NCI-H1436 treated with DMSO at 0.1 percent for 48 hours (cell line): ENCODE data around the gene MYL6.

Source experiments
- DNase-seq: peaks from one replicate; lab custom pipeline; 2025; lab: John Stamatoyannopoulos, UW

The MYL6 gene

DNA sequence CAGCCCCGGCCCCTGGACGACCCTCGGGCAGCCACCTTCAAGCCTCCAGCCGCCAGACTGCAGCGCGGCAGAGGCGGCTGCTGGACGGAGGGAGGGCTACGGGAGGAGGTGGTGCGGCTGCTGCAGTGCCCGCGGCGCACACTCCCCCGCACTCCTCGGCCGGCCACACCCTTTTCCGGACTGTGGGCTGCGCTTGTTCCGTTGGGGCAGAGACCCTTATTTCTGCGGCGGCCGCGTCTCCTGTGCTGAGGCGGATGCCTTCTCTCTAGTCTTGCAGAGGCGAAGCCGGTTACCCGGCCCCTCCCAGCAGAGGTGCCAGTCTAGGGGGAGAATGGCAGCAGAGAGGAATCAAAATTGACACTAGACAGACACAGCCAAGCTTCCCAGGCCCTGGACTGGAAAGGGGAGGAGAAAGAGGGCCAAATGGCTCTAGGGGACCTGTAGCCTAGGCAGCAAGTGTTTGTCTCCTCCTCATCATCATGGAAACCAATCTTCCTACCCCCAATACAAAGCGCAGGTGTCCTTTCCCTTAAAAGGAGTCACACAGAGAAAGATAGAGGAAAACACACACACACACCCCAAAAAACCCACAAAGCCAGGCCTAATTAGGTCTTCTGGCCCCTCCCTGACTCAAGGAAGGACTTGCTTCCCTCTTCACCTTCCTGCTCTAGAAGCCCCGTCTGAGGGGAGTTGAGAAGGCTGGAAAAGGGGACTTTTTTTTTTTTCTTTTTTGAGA lies 28.8 kb upstream of the MYL6 start:
- DNase-seq = no peak

DNA sequence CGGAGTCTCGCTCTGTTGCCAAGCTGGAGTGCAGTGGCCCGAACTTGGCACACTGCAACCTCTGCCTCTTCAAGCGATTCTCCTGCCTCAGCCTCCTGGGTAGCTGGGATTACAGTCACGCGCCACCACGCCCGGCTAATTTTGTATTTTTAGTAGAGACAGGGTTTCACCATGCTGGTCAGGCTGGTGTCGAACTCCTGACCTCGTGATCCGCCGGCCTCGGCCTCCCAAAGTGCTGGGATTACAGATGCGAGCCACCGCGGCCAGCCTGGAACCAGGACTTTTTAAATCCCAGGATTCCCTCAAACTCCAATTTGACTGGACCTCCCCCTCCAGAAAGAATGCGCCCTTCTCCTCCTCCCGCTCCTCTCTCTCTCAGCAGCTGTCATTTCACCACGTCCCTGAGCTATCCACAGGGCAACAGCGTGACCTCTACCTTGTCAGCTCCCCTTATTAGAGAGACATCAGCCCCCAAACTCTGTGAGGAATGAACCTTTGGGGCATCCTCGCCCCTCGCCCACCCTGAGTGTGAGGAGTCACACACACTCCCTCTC lies 28.1 kb upstream of the MYL6 start:
- no peak for DNase-seq

DNA sequence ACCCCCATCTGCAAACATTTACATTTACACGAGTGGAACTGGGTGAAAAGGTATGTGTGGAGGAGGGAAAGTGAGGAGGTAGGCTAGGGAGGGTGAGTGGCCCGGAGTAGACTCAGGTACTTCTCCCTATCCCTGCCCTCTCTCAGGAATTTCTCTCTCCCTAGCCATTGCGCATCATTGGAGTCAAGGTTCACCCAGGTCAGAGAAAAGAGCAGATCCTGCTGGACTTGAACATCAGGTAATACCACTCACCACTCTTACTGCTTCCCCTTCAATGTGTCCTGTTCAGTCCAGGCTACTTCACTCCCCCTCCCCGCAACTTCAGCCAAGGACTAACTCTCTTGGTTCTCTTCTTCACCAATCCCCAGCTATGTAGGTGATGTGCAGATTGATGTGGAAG lies 27.3 kb upstream of the MYL6 start:
- DNase-seq = no peak

DNA sequence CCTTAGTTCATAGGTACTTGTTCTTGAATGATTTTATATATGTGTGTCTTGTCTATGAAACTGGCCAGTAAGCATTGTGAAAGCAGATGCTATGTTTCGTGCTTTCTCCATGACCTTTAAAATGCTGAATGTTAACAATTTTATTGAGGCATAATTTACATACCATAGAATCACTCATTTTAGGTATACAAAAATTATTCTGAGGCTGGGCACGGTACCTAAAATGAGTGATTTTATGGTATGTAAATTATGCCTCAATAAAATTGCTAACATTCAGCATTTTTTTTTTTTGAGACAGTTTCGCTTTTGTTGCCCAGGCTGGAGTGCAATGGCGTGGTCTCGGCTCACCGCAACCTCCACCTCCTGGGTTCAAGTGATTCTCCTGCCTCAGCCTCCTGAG lies 23.3 kb upstream of the MYL6 start:
- no peak for DNase-seq

DNA sequence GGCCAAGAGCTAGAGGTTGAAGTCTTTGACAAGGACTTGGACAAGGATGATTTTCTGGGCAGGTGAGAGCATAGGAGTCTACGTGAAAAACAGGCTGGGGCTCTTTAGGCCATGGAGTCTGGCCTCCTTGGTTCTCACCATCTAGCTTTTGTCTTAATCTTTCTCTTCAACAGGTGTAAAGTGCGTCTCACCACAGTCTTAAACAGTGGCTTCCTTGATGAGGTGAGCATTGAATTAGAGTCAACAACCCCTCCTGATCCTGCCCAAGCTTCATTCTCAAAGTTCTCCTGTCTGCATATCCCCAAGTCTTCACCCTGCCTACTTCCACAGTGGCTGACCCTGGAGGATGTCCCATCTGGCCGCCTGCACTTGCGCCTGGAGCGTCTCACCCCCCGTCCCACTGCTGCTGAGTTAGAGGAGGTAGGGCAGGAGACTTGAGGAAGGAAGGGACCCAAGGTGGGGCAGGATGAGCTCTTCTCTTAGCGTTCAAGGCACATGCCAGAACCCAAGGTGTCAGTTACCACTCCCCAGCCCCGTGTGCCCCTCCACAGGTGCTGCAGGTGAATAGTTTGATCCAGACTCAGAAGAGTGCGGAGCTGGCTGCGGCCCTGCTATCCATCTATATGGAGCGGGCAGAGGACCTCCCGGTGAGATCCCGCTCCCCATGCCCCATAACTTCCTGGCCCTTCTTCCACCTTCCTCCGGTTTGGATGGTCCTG lies 20.1 kb upstream of the MYL6 start:
- no peak for DNase-seq

DNA sequence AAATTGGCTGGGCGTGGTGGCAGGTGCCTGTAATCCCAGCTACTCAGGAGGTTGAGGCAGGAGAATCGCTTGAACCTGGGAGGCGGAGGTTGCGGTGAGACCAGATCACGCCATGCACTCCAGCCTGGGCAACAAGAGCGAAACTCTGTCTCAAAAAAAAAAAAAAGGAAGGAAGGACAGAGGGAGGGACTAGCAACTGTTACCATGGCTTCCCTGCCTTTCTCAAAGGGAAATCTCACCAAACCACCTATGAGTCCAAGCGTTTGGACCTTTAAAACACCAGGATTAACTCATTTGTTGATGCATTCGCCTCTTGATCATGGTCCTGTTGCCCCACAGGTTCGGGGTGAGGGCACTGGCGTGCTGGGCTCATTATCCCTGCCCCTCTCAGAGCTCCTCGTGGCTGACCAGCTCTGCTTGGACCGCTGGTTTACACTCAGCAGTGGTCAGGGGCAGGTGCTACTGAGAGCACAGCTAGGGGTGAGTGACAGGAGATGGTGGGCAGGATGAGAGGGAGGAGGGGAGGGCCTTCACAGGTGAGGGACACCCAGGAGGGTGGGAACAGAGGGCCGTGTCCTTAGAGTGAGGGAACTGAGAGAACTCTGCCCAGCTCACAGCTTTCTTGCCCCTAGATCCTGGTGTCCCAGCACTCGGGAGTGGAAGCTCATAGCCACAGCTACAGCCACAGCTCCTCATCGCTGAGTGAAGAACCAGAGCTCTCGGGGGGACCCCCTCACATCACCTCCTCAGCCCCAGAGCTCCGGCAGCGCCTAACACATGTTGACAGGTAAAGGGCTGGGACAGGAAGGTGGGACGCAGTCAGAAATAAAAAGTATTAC lies 16.0 kb upstream of the MYL6 start:
- DNase-seq = no peak

DNA sequence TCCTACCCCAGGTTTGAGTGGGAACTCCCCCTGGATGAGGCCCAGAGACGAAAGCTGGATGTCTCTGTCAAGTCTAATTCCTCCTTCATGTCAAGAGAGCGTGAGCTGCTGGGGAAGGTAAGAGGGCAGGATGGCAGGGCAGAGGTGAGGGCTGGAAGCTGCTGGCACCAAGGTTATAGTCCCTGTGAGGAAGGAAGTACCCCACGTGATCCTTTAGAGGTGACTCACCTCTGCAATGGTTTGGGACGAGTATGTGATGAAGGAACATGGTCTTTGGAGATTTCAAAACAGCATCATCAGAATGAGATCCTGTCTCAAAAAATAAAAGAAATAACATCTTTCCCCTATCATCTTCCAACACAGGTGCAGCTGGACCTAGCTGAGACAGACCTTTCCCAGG lies 14.9 kb upstream of the MYL6 start:
- DNase-seq = no peak

DNA sequence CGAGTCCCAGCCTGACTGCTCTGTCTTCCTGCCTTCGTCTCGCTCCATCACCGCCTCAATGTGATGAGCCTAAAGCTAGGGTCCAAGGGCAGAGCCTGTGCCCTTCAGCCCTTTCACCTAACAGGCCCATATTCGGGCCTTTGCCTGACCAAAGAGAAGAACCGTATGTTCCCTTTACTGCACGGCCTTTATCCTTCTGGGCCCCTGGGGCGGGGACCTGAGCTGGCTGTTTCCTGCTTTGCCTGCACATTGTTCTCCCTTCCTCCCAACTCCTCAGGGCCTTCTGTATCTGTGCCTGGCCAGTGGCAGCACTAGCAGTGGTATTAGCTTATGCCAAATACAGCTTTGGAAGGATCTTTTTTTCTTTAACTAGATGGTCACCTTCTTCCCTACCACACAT lies 14.3 kb upstream of the MYL6 start:
- no peak for DNase-seq

DNA sequence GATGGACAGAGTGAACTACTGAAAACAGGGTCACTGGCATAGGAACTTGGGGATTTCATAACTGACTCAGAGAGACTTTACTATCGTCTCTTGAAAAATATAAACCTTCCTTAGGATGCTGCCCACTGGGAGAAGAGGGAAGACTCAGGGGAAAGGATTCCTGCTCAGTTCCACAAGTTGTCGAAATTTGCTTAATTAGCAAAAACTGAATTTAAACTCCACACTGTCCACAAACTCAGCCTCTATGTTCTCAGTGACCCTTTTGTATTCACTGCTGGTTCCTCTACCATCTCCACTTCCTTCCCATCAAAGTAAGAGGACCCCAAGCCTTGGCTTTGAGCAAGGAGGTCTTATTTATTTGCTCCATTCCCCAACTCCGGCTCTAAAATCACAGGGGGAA lies 12.9 kb upstream of the MYL6 start:
- DNase-seq = no peak

DNA sequence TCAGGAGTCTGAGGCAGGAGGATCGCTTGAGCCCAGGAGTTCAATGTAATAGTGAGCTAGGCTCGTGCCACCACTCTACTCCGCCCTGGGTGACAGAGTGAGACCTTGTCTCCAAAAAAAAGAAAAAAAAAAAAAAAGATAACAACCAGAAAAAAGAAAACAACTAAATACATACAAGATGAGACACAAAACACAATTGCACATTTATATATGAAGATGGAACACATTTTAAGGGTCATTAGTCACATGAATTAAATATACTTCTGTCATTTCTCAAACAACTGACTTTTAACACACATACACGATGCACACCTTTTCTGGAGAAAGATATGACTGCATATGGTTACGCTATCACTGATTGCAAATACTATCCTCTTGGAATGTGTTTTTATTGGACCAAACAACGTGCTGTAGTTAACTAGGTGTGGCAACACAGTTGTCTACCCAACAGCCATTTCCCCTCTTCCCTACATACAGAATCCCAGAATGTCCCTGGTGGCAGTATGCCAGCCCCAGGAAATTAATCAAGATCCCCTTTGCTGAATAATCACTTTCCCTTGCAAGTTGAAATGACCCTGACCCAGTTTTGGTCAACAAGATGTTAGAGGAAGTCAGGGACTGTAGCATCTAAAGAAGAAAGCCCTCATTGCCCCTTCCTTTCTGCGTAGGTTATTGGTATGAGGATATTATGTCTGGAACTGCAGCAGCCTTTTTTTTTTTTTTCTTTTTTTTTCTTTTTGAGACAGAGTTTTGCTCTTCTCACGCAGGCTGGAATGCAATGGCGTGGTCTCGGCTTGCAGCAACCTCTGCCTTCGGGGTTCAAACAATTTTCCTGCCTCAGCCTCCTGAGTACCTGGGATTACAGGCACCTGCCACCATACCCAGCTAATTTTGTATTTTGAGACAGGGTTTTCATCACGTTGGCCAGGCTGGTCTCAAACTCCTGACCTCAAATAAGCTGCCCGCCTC lies 11.4 kb upstream of the MYL6 start:
- no peak for DNase-seq

DNA sequence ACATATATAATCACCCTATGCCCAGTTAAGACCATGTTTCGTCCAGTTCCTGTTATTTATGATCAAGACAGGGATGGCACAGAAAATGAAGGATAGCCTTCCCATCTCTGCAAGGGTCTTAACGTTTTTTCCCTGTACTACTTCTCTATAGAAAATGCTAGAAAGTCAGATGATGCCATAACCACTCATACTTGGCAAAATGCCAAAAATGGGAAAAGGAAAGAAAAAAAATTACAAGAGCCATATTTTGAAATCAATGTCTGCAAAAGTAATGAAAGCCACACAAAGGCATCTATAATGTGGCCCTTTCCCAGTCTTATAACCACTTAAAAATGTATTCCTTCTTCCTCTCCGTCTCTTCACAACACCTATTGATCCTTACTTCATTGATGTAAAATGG lies 7.6 kb upstream of the MYL6 start:
- DNase-seq = no peak

DNA sequence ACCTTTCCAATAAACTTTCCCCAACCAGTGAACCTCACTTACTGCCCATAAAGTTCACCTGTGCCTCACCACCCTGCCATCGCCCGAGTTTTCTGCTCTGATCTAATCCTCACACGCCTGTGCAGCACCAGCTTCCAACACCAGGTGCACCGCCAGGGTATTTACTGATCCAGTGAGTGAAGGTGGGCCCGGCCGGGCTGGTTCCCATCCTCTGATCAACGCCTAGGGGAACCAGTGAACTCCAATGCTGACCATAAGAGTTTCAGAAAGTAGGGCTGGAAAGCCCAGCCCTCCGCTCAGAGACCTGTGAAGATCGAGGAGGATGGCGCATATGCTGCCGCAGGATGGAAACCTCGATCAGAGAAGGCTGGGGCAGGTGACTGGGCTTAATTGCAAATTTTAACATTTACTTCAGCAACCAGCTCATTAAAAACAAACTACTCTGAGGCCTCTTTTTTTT lies 6.5 kb upstream of the MYL6 start:
- DNase-seq = peak; percentile 29

DNA sequence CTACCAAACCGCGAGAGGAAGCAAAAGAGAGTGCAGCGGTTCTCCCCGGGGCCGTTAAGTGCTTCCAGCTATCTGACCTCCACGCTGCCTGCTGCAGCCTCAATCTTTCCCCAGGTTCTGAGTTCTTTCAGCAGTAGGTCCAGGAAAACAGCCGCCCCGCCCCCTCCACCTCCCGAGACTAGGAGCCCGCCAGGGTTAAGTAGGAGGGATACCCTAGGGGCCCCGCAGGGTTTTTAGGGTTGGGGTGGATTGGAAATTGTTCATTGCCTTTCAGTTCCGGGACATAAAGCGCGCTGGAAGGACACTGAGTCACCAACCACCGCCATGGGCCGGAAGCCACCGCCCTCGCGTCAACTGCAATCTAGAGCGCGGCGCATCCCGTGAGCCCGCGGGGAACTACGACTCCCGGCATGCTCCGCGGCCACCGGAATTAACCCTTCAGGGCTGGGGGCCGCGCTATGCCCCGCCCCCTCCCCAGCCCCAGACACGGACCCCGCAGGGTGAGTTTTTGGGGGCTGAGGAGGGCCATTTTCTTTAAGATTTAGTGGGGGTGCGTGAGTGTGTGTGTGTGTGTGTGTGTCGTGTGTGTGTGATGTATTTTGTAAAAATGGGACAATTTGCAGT lies 5.9 kb upstream of the MYL6 start, which contains the start of gene MYL6B:
TSS of gene MYL6B (plus strand) at position 456 of the 624 bp plus-strand sequence. CDS start 1,332 bp downstream, outside the sequence.
- peak; percentile 57 for DNase-seq

DNA sequence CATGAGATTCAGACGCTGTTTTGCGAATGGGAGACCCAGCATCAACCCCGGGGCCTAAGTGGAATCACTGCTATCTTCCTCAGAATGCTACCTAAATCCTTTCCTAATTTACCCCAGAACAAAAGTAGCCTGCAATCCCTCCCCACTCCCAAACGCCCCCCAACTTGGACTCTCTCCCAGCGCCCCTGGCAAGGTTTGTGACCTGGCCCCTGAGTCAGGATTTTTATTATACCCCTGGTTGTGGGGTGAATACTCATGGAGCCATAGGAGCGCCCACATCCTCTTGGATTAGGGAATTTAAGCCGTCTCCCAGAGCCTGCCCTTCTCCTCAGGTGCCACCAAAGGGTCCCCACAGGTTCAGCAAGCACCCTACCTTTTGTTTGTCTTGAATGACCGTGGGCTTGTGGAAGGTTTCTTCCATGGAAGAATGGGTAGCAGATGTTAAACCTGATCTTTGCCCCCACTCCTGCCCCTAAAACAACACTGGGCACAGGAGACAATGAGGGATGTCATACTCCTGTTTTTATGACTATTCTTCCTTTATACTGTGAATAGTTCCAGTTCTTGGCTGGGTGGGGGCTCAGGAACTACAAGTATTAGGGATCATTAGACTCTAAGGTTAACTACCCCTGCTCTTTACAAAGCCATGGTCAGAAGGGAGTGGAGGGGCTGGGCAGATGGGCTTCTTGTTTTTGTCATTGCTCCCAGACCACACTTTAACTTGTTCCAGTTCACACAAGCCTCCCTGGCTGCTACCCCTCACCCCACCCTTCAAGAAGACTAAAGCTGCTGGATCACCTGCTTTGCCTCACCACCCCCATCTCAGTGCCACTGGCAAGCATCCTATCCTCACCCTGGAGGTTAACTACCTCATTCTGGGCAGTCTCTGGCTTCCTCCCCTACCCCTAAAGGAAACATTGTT lies 5.1 kb upstream of the MYL6 start:
- DNase-seq = no peak

DNA sequence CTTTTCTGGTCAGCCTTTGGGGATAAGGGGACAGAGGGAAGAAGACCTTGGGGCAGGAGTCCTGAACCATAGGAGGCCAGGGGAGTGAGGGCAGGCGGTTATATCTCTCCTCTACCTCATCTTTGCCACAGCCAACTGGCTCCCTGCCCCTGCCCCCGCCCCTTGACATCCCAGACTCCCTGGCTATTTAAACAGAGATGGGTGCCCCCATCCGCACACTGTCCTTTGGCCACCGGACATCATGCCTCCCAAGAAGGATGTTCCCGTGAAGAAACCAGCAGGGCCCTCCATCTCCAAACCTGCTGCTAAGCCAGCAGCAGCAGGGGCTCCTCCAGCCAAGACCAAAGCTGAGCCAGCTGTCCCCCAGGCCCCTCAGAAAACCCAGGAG lies 4.5 kb upstream of the MYL6 start:
- no peak for DNase-seq

DNA sequence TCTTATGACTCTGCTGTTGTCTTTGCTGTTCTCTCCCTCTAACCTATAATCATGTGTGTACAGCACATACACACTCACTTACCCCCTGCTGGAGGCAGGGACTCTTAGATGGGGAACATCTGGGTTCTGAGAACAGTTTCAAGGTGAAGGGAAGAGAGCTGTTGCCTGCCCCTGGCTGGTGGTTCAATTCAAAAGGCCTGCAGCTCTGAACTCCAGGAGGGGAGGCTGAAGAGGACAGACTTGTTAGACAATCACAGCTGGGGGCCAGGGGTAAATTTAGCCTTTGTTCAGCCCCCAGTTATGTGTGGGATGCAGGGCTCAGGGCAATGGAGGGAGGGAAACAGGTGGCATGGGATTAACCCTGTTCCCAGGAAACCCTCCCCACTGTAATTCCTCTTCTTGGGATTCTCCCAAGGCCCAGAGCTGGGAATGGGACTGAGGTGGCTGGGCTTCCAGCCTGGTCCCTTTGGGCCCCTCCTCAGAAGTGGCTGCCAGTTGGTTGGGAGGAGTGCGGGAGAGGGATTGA lies 3.9 kb upstream of the MYL6 start:
- no peak for DNase-seq

DNA sequence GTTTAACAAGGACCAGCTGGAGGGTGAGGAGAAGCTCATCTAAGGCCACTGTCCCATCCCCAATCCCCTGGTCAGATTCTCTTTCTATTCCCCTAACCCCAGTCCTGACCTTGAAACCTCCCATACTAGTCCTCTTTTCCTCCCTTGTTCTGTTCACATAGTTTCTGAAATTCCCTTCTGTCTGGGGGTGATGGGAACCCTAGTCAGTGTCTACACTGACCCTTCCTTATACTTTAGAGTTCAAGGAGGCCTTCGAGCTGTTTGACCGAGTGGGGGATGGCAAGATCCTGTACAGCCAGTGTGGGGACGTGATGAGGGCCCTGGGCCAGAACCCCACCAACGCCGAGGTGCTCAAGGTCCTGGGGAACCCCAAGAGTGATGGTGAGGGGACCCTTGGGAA lies 3.3 kb upstream of the MYL6 start:
- DNase-seq = no peak

DNA sequence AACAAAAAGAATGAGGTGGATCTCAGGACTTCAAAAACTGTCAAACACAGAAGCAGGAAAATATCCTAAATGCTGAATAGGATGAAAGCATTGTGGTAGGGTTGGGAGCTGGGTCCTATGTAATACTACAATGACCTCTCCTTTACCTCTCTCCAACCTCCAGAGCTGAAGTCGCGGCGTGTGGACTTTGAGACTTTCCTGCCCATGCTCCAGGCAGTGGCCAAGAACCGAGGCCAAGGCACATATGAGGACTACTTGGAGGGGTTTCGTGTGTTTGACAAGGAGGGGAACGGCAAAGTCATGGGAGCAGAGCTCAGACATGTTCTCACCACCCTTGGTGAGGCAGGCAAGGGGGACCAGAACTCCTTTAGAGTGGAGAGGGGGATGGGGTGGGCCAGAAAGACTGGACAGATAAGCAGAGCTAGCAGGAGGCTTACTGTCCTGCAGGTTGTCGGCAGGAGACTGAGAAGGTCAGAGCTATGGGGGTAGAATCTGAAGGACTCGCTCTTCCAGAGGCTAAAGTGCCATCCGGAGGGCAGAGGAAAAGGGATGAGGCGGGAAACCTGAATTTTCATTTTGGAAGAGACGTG lies 2.8 kb upstream of the MYL6 start:
- DNase-seq = no peak
